CD14-positive monocyte (primary cell): ENCODE results near the gene TSPAN5. TPM values are rescaled to one million over a fixed set of nuclear protein-coding genes. Genes with fewer than 3 reads are reported as not detected.
"Not testable (repeated sequence)": the region's sequence is repeated elsewhere in the genome, so short reads cannot be mapped to it uniquely, and the experiment has no call there.

ENCODE experiments used
- DNase-seq, 3 donors: peaks; one replicate each; pipeline ENCODE4 v3.0.0-alpha.2; 2011 to 2022
- H2AFZ ChIP-seq: 2 replicates; pipeline ENCODE4 v1.6.0; 2012; ENCODE audit warnings: mild to moderate bottlenecking, low read depth, low read length, inconsistent platforms; ENCODE audit not compliant: insufficient read depth, poor library complexity, severe bottlenecking
- H3K27ac ChIP-seq, 2 donors: 1 replicate in 1 of 2; 2 replicates in 1 of 2; pipeline ENCODE4 v1.5.1; 2012 to 2013; ENCODE audit warnings: low read length in 2 of 2, control low read depth in 1 of 2, inconsistent platforms in 1 of 2, low read depth in 1 of 2, mild to moderate bottlenecking in 1 of 2
- H3K27me3 ChIP-seq, 2 donors: one replicate each; pipeline versions ENCODE4 v1.6.0 to v1.6.1; 2011 to 2013; ENCODE audit warnings: low read length in 2 of 2; ENCODE audit not compliant: control insufficient read depth in 2 of 2, insufficient read depth in 2 of 2
- H3K36me3 ChIP-seq, 2 donors: replicated peaks in 1 of 2; 1 replicate in 1 of 2; 2 replicates in 1 of 2; pipeline versions ENCODE4 v1.5.1 to v1.6.1; 2012 to 2013; ENCODE audit warnings: low read length in 2 of 2, control low read depth in 1 of 2, inconsistent platforms in 1 of 2, mild to moderate bottlenecking in 1 of 2; ENCODE audit not compliant: insufficient read depth in 2 of 2, control insufficient read depth in 1 of 2
- H3K4me1 ChIP-seq, 2 donors: 1 replicate in 1 of 2; 2 replicates in 1 of 2; pipeline versions ENCODE4 v1.5.1 to v1.6.1; 2012 to 2013; ENCODE audit warnings: low read length in 2 of 2, control low read depth in 1 of 2, inconsistent platforms in 1 of 2, mild to moderate bottlenecking in 1 of 2, moderate library complexity in 1 of 2; ENCODE audit not compliant: insufficient read depth in 2 of 2, control insufficient read depth in 1 of 2
- H3K4me2 ChIP-seq: replicated peaks from 2 replicates; pipeline ENCODE3; 2012; ENCODE audit warnings: low read length, moderate library complexity, mild to moderate bottlenecking; ENCODE audit not compliant: poor library complexity, severe bottlenecking; ENCODE audit errors: extremely low read depth
- H3K4me3 ChIP-seq, 3 experiments: fragments of 200-600 bp in 1 of 3; sonication (generic) in 1 of 3; replicated peaks in 1 of 3; 1 replicate in 2 of 3; 2 replicates in 1 of 3; pipeline ENCODE4 v1.5.1; 2011 to 2013; ENCODE audit warnings: low read length in 3 of 3, mild to moderate bottlenecking in 3 of 3, control low read depth in 2 of 3, low read depth in 2 of 3, inconsistent platforms in 1 of 3, moderate library complexity in 1 of 3
- H3K79me2 ChIP-seq: 2 replicates; pipeline ENCODE4 v1.6.0; 2012; ENCODE audit warnings: mild to moderate bottlenecking, control low read depth, inconsistent platforms, low read length, moderate library complexity; ENCODE audit not compliant: insufficient read depth
- H3K9ac ChIP-seq: 2 replicates; pipeline ENCODE4 v1.6.0; 2017; ENCODE audit warnings: low read length, mild to moderate bottlenecking; ENCODE audit not compliant: insufficient read depth, poor library complexity, severe bottlenecking
- H3K9me3 ChIP-seq, 2 donors: replicated peaks in 1 of 2; 1 replicate in 1 of 2; 2 replicates in 1 of 2; pipeline versions ENCODE4 v1.5.1 to v1.6.1; 2012 to 2013; ENCODE audit warnings: low read length in 2 of 2, control low read depth in 1 of 2; ENCODE audit not compliant: control insufficient read depth in 1 of 2, insufficient read depth in 1 of 2
- H4K20me1 ChIP-seq: 2 replicates; pipeline ENCODE4 v1.6.0; 2012; ENCODE audit warnings: mild to moderate bottlenecking, low read length, control low read depth, moderate library complexity; ENCODE audit not compliant: insufficient read depth
- H3K27ac Mint-ChIP-seq, 7 donors: one replicate each; pipeline ENCODE4 v1.8.0; 2020; ENCODE audit warnings: mild to moderate bottlenecking in 7 of 7, mixed read lengths in 7 of 7, moderate library complexity in 6 of 7, inconsistent platforms in 2 of 7
- H3K27me3 Mint-ChIP-seq, 3 donors: one replicate each; pipeline ENCODE4 v1.8.0; 2021 to 2022; ENCODE audit warnings: low read depth in 3 of 3, mild to moderate bottlenecking in 3 of 3, mixed read lengths in 3 of 3, moderate library complexity in 3 of 3, inconsistent platforms in 1 of 3
- H3K36me3 Mint-ChIP-seq, 2 donors: one replicate each; pipeline ENCODE4 v1.8.0; 2020; ENCODE audit warnings: mixed read lengths in 2 of 2, inconsistent platforms in 1 of 2, mild to moderate bottlenecking in 1 of 2
- H3K4me1 Mint-ChIP-seq: one replicate; pipeline ENCODE4 v1.8.0; 2020; ENCODE audit warnings: mild to moderate bottlenecking, mixed read lengths
- H3K4me3 Mint-ChIP-seq, 2 donors: one replicate each; pipeline ENCODE4 v1.8.0; 2020; ENCODE audit warnings: mild to moderate bottlenecking in 2 of 2, mixed read lengths in 2 of 2, moderate library complexity in 1 of 2
- H3K9me3 Mint-ChIP-seq, 7 donors: one replicate each; pipeline ENCODE4 v1.8.0; 2020 to 2022; ENCODE audit warnings: mixed read lengths in 7 of 7, mild to moderate bottlenecking in 6 of 7, moderate library complexity in 6 of 7, inconsistent platforms in 2 of 7
- WGBS: methylation state at CpG from one replicate; pipeline ENCODE4 v1.1.5; 2013; ENCODE audit warnings: missing lambda C conversion rate; ENCODE audit not compliant: insufficient coverage; 5-methylcytosine and 5-hydroxymethylcytosine counted together
- intact Hi-C, 2 donors: fragments of 100-400 bp; cut with micrococcal nuclease; formaldehyde crosslinking; loops; one replicate each; pipeline versions ENCODE4 v1.15.0 to v1.15.1; 2023
- polyA plus RNA-seq, 3 donors: library from polyadenylated mRNA; depleted of rRNA in 1 of 3; unstranded in 2 of 3; stranded (reverse) in 1 of 3; fragments of 300-500 nt in 2 of 3; fragments of >200 nt in 1 of 3; fragmentation: Illumina TruSeq in 2 of 3; gene quantifications; 1 replicate in 2 of 3; 2 replicates in 1 of 3; pipeline ENCODE4 v1.2.3, GENCODE V29; 2012 to 2021
- TF ChIP-seq, protein P1 (sequence below): fragments of 200-600 bp; IDR thresholded peaks from one replicate; pipeline ENCODE4 v1.8.0; 2022; ENCODE audit warnings: antibody characterized with exemption, mild to moderate bottlenecking

TSPAN5 gene
- polyA plus RNA-seq, 3 donors, result 0.09 to 1.1 (median 0.13) TPM

DNA sequence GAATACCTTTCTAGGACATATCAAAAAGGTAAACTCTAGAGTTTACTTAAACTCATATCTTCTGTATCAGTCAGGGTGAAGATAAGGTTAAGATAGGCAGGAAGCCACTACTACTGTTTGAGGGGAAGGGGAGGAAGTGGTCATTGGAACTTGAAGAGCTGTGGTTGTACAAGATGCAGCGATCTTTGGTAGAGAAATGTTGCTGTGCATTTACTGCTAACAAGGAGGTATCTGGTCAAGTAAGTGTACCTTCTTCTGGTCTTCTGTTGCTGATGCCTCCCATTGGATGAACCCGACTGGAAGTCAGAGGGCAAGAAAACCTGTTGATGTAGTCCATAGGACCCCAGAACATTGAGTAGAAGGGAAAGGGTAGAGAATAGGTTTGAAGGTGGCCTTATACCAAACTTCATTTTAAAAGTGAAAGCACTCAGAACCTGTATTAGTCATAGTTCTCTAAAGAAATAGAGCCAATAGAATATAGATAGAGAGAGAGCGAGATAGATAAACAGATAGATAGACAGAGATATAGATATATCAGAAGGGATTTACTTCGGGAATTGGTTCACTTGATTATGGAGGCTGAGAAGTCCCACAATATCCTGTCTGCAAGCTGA, 47.9 kb upstream of the TSPAN5 start:
- no peak overlapping the region for H3K4me3 Mint-ChIP-seq
- H3K9me3 ChIP-seq, result peaks cover 11 to 18% of the 10 kb centered on the region in 2 donors
- H3K9me3 Mint-ChIP-seq, result peaks cover 10 to 37% (median 23%) of the 10 kb centered on the region in 7 donors
- no peak overlapping the region for H3K27ac Mint-ChIP-seq
- H4K20me1 ChIP-seq, result no peaks in the 10 kb centered on the region
- no peaks in the 10 kb centered on the region for H3K4me1 ChIP-seq
- TF ChIP-seq, protein P1, sequence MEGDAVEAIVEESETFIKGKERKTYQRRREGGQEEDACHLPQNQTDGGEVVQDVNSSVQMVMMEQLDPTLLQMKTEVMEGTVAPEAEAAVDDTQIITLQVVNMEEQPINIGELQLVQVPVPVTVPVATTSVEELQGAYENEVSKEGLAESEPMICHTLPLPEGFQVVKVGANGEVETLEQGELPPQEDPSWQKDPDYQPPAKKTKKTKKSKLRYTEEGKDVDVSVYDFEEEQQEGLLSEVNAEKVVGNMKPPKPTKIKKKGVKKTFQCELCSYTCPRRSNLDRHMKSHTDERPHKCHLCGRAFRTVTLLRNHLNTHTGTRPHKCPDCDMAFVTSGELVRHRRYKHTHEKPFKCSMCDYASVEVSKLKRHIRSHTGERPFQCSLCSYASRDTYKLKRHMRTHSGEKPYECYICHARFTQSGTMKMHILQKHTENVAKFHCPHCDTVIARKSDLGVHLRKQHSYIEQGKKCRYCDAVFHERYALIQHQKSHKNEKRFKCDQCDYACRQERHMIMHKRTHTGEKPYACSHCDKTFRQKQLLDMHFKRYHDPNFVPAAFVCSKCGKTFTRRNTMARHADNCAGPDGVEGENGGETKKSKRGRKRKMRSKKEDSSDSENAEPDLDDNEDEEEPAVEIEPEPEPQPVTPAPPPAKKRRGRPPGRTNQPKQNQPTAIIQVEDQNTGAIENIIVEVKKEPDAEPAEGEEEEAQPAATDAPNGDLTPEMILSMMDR, result no peak
- no peaks in the 10 kb centered on the region for H3K4me1 Mint-ChIP-seq
- no peaks in the 10 kb centered on the region for H3K27me3 ChIP-seq
- no peak overlapping the region for H3K4me2 ChIP-seq
- H3K36me3 Mint-ChIP-seq, result no peaks in the 10 kb centered on the region
- no peak overlapping the region for H3K9ac ChIP-seq
- H3K4me3 ChIP-seq, result no peak overlapping the region
- H2AFZ ChIP-seq, result no peak overlapping the region
- DNase-seq, result no peak
- whole genome bisulfite sequencing, result 67% methylated on average over 3 of the region's 4 CpGs
- no peaks in the 10 kb centered on the region for H3K79me2 ChIP-seq
- no peaks in the 10 kb centered on the region for H3K36me3 ChIP-seq
- no peak overlapping the region for H3K27ac ChIP-seq
- intact Hi-C loops, result no loop called here
- H3K27me3 Mint-ChIP-seq, result peaks cover 0 to 1% (median 0%) of the 10 kb centered on the region in 3 donors

DNA sequence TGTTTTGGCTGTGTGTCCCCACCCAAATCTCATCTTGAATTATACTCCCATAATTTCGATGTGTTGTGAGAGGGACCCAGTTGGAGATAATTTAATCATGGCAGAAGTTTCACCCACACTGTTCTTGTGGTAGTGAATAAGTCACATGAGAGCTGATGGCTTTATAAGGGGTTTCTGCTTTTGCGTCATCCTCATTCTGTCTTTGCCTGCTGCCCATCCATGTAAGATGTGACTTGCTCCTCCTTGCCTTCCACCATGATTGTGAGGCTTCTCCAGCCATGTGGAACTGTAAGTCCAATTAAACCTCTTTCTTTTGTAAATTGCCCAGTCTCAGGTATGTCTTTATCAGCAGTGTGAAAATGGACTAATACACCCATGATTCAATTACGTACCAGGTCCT, 47.2 kb upstream of the TSPAN5 start:
- DNase-seq, H3K27me3 ChIP-seq, H3K27me3 Mint-ChIP-seq, H3K4me3 ChIP-seq, H3K36me3 Mint-ChIP-seq, H3K4me2 ChIP-seq, H3K4me3 Mint-ChIP-seq, intact Hi-C loops, H3K36me3 ChIP-seq, H3K9ac ChIP-seq, H2AFZ ChIP-seq, H4K20me1 ChIP-seq, H3K4me1 Mint-ChIP-seq, H3K4me1 ChIP-seq, H3K27ac Mint-ChIP-seq, H3K27ac ChIP-seq, H3K79me2 ChIP-seq: not testable (repeated sequence)
- no CpG with 5 or more reads among the region's 3 CpGs for WGBS
- H3K9me3 ChIP-seq, result peaks cover 11 to 18% of the 10 kb centered on the region in 2 donors
- peaks cover 13 to 42% (median 25%) of the 10 kb centered on the region in 7 donors for H3K9me3 Mint-ChIP-seq
